HFF-Myc (cell line): ENCODE data around the gene TBC1D9B.

Experiments used
- DNase-seq: peaks from one replicate; pipeline ENCODE4 v3.0.0-alpha.2; 2011; ENCODE audit warnings: low read depth; ENCODE audit errors: extremely low read depth
- H3K4me3 ChIP-seq: replicated peaks from 2 replicates; pipeline ENCODE4 v1.5.1; 2011; ENCODE audit warnings: low read depth, mild to moderate bottlenecking, control low read depth, low read length
- TF ChIP-seq, protein P1 (sequence below): IDR thresholded peaks from 2 replicates; pipeline ENCODE4 v1.5.1; 2012; ENCODE audit warnings: mild to moderate bottlenecking, low read depth, low read length, control low read depth; ENCODE audit errors: missing control alignments

TBC1D9B gene

DNA sequence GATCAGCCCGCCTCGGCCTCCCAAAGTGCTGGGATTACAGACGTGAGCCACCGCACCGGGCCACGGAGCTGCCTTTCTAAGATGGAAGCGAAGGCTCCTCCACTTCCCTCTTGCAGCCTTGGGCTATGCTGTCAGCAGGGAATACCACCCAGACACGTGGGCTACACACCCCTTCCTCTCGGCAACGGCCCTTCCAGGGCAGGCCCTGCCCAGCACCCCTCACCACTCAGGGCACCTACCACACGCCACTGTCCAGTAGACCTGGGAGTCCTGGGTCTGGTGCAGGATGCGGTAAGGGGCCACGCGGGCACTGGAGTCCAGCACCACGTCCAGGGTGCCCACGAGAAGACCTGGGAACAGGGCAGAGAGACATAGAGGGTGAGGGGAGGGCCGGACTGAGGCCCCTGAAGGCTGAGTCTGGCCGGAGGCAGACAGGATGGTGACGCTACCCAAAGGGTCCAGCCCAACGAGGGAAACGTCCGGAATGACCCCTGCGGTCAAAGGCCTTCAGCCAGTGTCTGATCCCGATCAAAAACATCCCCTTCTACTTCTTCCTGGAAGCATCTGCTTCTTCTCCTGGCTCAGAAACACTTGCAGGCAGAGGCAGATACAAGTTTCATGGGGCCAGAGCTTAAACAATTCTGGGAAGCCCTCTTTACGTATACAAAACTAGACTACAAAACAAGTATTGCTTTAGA lies 3.1 kb downstream of the TBC1D9B start:
- TF ChIP-seq, protein P1, sequence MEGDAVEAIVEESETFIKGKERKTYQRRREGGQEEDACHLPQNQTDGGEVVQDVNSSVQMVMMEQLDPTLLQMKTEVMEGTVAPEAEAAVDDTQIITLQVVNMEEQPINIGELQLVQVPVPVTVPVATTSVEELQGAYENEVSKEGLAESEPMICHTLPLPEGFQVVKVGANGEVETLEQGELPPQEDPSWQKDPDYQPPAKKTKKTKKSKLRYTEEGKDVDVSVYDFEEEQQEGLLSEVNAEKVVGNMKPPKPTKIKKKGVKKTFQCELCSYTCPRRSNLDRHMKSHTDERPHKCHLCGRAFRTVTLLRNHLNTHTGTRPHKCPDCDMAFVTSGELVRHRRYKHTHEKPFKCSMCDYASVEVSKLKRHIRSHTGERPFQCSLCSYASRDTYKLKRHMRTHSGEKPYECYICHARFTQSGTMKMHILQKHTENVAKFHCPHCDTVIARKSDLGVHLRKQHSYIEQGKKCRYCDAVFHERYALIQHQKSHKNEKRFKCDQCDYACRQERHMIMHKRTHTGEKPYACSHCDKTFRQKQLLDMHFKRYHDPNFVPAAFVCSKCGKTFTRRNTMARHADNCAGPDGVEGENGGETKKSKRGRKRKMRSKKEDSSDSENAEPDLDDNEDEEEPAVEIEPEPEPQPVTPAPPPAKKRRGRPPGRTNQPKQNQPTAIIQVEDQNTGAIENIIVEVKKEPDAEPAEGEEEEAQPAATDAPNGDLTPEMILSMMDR: no peak

GRCh38 chr5:179902763-179903158 lies 4.9 kb downstream of the TBC1D9B start:
- TF ChIP-seq, protein P1: no peak
- H3K4me3 ChIP-seq: no peak overlapping the region
- no peak for DNase-seq

More for the DNA sequence above, 3.1 kb downstream of the TBC1D9B start:
- no peak overlapping the region for H3K4me3 ChIP-seq
- no peak for DNase-seq

DNA sequence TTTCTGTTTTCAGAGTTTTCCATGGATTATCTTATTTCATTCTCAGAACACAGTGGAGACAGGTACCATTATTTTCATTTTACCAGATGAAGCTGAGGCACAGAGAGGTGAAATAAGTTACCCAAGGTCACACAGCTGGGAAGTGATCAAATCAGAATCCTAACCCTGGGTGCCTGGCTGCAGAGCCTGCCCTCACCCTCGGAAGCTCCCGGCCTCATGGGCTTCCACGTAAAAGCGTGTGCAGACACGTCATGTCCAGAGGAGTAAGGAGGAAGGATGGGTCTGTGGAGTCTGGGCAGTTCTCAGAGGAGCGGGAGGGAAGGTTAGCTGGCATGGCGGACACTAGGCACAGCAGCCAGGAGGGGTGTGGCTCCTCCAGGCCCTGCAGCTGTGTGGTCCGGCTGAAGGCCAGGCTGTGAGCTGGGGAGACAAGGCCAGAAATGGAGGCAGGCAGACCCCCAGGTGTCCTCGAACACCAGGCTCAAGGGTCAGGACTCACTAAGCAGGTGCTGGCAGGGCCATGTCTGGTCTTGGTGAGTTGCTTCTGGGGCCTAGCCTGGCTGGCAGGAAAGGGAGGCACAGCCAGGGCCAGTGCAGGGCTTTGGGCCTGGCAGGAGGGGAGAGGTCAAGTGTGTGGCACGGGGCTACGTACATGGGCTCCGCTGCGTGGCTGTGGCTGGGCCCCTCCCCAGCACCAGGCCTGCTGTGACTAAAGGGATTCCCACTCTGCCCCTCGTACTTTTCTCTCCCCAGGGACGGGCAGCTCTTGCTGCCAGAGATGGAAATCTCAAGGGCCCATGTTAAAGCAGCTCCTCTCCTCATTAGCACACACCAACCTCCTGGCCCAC lies 5.6 kb downstream of the TBC1D9B start:
- TF ChIP-seq, protein P1: no peak
- no peak for DNase-seq
- H3K4me3 ChIP-seq: no peak overlapping the region

GRCh38 chr5:179901462-179901861 lies 6.2 kb downstream of the TBC1D9B start:
- no peak for DNase-seq
- TF ChIP-seq, protein P1: no peak
- H3K4me3 ChIP-seq: no peak overlapping the region

DNA sequence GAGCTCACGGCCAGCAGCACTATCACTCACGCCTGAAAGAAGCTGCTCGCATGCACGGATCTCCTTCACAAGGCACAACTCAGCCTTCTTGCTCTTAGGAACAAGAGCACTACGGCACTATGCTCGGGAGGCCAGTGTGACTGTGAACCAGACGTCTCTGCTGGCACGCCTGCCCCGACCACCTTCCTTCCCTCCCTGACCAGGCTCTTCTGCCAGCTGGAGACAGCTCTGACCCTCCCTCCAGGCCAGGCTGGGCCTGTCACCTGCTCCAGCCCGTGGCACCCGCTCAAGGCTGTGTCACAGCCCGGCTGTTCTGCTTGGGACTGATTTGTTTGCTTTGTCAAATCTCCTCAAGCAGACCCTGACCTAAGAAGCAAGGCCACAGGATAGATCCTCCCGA lies 7.0 kb downstream of the TBC1D9B start:
- no peak overlapping the region for H3K4me3 ChIP-seq
- TF ChIP-seq, protein P1: no peak
- no peak for DNase-seq

- DNase-seq: no peak
- TF ChIP-seq, protein P1: no peak
- no peak overlapping the region for H3K4me3 ChIP-seq
Observed at GRCh38 chr5:179900206-179900605, 7.5 kb downstream of the TBC1D9B start.
